Breast epithelium (tissue), 4 donors: ENCODE data around the gene GNAQ. TPM values are rescaled to one million over a fixed set of nuclear protein-coding genes. Genes with fewer than 3 reads are reported as not detected.
A peak's percentile ranks its signal among the peaks of the same experiment; 100 is the strongest.
"Not testable (repeated sequence)": the region's sequence is repeated elsewhere in the genome, so short reads cannot be mapped to it uniquely, and the experiment has no call there.

ENCODE experiments used
- DNase-seq, 2 donors: peaks; one replicate each; pipeline ENCODE4 v3.0.0-alpha.2; 2019; ENCODE audit warnings: low spot score in 2 of 2
- H3K27ac ChIP-seq, 2 donors: fragments of 200-600 bp; sonication (generic) in 1 of 2; one replicate each; pipeline ENCODE4 v1.5.1; 2016 to 2019; ENCODE audit warnings: mild to moderate bottlenecking in 1 of 2
- H3K27me3 ChIP-seq, 2 donors: fragments of 200-600 bp; sonication (generic) in 1 of 2; one replicate each; pipeline versions ENCODE4 v1.5.1 to v1.6.0; 2017 to 2019; ENCODE audit warnings: control low read depth in 1 of 2, mild to moderate bottlenecking in 1 of 2
- H3K36me3 ChIP-seq: fragments of 200-600 bp; one replicate; pipeline ENCODE4 v1.5.1; 2019
- H3K4me1 ChIP-seq, 2 donors: fragments of 200-600 bp; sonication (generic); one replicate each; pipeline ENCODE4 v1.5.1; 2016 to 2019; ENCODE audit warnings: control low read depth in 1 of 2
- H3K4me3 ChIP-seq, 3 donors: fragments of 200-600 bp; sonication (generic); 1 replicate in 2 of 3; 2 replicates in 1 of 3; pipeline ENCODE4 v1.5.1; 2016 to 2019; ENCODE audit warnings: mild to moderate bottlenecking in 3 of 3, moderate library complexity in 2 of 3
- H3K9me3 ChIP-seq, 2 donors: fragments of 200-600 bp; sonication (generic) in 1 of 2; one replicate each; pipeline ENCODE4 v1.5.1; 2016 to 2019; ENCODE audit warnings: control low read depth in 1 of 2
- POLR2A ChIP-seq: fragments of 450-650 bp; IDR thresholded peaks from one replicate; pipeline ENCODE4 v1.6.1; 2016; ENCODE audit warnings: antibody characterized with exemption, mild to moderate bottlenecking, moderate library complexity
- POLR2AphosphoS5 ChIP-seq, 3 donors: sonication (generic); formaldehyde crosslinking; IDR thresholded peaks; one replicate each; pipeline ENCODE4 v1.6.1; 2017; ENCODE audit warnings: antibody characterized with exemption in 3 of 3
- intact Hi-C: fragments of 100-400 bp; cut with DNase I; formaldehyde crosslinking; loops from one replicate; pipeline ENCODE4 v1.15.1; 2023; ENCODE audit warnings: low total_unique reads
- total RNA-seq, 3 donors: library from RNA; depleted of rRNA; stranded (reverse); fragments of >200 nt; gene quantifications; one replicate each; pipeline ENCODE4 v1.1.0, GENCODE V29; 2016
- TF ChIP-seq, protein P1 (sequence below), 3 donors: fragments of 450-650 bp; IDR thresholded peaks; one replicate each; pipeline ENCODE4 v1.5.1; 2016 to 2017; ENCODE audit warnings: antibody characterized with exemption in 3 of 3, mild to moderate bottlenecking in 3 of 3, moderate library complexity in 3 of 3

GNAQ gene
- total RNA-seq, 3 donors from 2014 or later, result 39.0 to 49.3 (median 47.2) TPM

DNA sequence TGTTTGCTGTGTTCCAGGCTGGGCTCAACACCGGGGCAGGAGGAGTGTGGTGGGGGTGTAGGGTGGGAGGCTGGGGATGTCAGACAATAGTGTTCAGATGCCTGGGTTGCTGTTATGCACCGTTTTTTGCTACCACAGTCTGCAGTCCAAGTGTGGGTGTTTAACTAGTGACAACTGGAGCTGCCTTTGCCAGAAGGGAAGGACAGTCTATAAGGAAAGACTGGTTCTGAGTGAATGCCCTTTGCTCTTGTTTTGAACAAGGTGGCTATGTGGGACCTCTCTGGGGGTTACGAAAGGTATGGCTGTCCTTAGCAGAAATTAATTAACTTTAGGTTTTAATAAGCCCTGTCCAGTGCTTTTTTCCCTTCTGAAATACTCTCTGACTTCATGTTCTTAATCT is 265.0 kb downstream of the GNAQ start:
- intact Hi-C loops, result no loop called here
- TF ChIP-seq POLR2AphosphoS5 (IDR thresholded peaks at IDR 0.05) (no peak), POLR2A (no peak)
- TF ChIP-seq, protein P1, sequence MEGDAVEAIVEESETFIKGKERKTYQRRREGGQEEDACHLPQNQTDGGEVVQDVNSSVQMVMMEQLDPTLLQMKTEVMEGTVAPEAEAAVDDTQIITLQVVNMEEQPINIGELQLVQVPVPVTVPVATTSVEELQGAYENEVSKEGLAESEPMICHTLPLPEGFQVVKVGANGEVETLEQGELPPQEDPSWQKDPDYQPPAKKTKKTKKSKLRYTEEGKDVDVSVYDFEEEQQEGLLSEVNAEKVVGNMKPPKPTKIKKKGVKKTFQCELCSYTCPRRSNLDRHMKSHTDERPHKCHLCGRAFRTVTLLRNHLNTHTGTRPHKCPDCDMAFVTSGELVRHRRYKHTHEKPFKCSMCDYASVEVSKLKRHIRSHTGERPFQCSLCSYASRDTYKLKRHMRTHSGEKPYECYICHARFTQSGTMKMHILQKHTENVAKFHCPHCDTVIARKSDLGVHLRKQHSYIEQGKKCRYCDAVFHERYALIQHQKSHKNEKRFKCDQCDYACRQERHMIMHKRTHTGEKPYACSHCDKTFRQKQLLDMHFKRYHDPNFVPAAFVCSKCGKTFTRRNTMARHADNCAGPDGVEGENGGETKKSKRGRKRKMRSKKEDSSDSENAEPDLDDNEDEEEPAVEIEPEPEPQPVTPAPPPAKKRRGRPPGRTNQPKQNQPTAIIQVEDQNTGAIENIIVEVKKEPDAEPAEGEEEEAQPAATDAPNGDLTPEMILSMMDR (IDR thresholded peaks at IDR 0.05), result no peak
- no peak overlapping the region for H3K27ac ChIP-seq

DNA sequence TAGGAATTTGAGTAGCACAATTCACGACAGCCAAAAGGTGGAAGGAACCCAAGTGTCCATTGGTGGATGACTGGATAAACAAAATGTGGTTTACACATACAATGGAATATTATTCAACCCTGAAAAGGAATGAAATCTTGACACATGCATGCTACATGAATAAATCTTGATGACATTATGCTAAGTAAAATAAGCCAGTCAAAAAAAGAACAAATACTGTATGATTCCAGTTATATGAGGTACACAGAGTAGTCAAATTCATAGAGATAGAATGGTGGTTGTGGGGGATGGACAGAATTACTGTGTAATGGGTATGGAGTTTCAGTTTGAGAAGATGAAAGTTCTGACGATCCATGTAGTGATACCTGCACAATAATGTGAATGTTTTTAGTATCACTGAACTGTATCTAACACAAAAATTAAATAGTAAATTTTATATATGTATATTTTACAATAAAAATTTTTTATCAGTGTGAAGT is 265.8 kb downstream of the GNAQ start:
- Histone ChIP-seq H3K9me3 (no peaks in the 10 kb centered on the region), H3K36me3 (no peaks in the 10 kb centered on the region), H3K27me3 (no peaks in the 10 kb centered on the region), H3K4me1 (no peaks in the 10 kb centered on the region), H3K27ac (no peak overlapping the region), H3K4me3 (no peak overlapping the region)
- DNase-seq, result no peak
- TF ChIP-seq POLR2AphosphoS5 (IDR thresholded peaks at IDR 0.05) (no peak), POLR2A (no peak)
- TF ChIP-seq, protein P1 (IDR thresholded peaks at IDR 0.05), result no peak
- intact Hi-C loops, result no loop called here

More for the DNA sequence above, 265.0 kb downstream of the GNAQ start:
- Histone ChIP-seq H3K4me3 (no peak overlapping the region), H3K27me3 (no peaks in the 10 kb centered on the region), H3K36me3 (no peaks in the 10 kb centered on the region), H3K9me3 (no peaks in the 10 kb centered on the region), H3K4me1 (no peaks in the 10 kb centered on the region)
- no peak for DNase-seq

GRCh38 chr9:77764894-77765780 is 266.5 kb downstream of the GNAQ start:
- TF ChIP-seq POLR2A, result no peak
- TF ChIP-seq, protein P1 (IDR thresholded peaks at IDR 0.05), result peak in 2 of 3 donors; percentile 13 to 43
- no peak overlapping the region for H3K27ac ChIP-seq
- no peaks in the 10 kb centered on the region for H3K27me3 ChIP-seq
- H3K4me1 ChIP-seq, result no peaks in the 10 kb centered on the region
- no peaks in the 10 kb centered on the region for H3K9me3 ChIP-seq
- no peak overlapping the region for H3K4me3 ChIP-seq
- no peaks in the 10 kb centered on the region for H3K36me3 ChIP-seq
- no peak for DNase-seq
- intact Hi-C loops, result no loop called here

DNA sequence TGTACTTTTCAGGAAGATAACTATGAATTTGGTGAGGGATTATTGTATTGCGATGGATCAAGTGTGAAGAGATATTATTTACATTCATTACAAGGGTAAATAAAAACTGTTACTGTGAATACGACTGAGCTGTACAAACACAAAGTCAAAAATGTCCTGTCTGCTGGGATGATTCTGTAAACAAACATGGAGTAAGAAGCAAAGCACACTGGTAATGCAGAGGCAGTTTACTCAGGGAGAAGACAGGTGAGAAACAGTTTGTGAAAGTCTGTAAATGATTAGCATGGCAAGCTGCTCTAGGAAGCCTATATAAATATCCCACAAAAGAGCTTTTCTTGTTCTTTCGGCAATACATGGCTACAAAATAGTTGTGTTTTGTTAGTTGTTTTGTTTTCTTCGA is 268.0 kb downstream of the GNAQ start:
- no peaks in the 10 kb centered on the region for H3K9me3 ChIP-seq
- no peaks in the 10 kb centered on the region for H3K36me3 ChIP-seq
- intact Hi-C loops, result no loop called here
- no peaks in the 10 kb centered on the region for H3K27me3 ChIP-seq
- no peak overlapping the region for H3K4me3 ChIP-seq
- TF ChIP-seq, protein P1 (IDR thresholded peaks at IDR 0.05), result no peak
- H3K4me1 ChIP-seq, result no peaks in the 10 kb centered on the region
- no peak for DNase-seq
- H3K27ac ChIP-seq, result no peak overlapping the region

DNA sequence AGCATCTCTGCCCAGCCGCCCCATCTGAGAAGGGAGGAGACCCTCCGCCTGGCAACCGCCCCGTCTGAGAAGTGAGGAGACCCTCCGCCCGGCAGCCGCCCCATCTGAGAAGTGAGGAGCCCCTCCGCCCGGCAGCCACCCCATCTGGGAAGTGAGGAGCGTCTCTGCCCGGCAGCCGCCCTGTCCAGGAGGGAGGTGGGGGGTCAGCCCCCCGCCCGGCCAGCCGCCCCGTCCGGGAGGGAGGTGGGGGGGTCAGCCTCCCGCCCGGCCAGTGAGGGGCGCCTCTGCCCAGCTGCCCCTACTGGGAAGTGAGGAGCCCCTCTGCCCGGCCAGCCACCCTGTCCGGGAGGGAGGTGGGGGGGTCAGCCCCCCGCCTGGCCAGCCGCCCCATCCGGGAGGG is 270.7 kb downstream of the GNAQ start:
- intact Hi-C loops, H3K4me3 ChIP-seq, H3K4me1 ChIP-seq, H3K9me3 ChIP-seq, DNase-seq, H3K36me3 ChIP-seq, H3K27me3 ChIP-seq, H3K27ac ChIP-seq: not testable (repeated sequence)
